Ishikawa (cell line): Measurements from ENCODE around the gene CNTNAP2.

Experiments used
- CEBPB ChIP-seq: IDR thresholded peaks from 2 replicates; pipeline ENCODE4 v1.6.1; 2012
- CREB1 ChIP-seq: IDR thresholded peaks from 2 replicates; pipeline ENCODE4 v1.6.1; 2012; ENCODE audit warnings: low read depth
- EGR1 ChIP-seq: IDR thresholded peaks from 2 replicates; pipeline ENCODE4 v1.6.1; 2012
- EP300 ChIP-seq: IDR thresholded peaks from 2 replicates; pipeline ENCODE4 v1.6.1; 2012; ENCODE audit warnings: borderline replicate concordance
- FOXM1 ChIP-seq: IDR thresholded peaks from 2 replicates; pipeline ENCODE4 v1.6.1; 2012; ENCODE audit warnings: low read depth, borderline replicate concordance
- RAD21 ChIP-seq: IDR thresholded peaks from 2 replicates; pipeline ENCODE4 v1.6.1; 2012; ENCODE audit warnings: low read depth
- REST ChIP-seq: IDR thresholded peaks from 2 replicates; pipeline ENCODE4 v1.6.1; 2012; ENCODE audit warnings: low read depth, mild to moderate bottlenecking
- TAF1 ChIP-seq: IDR thresholded peaks from 2 replicates; pipeline ENCODE4 v1.6.1; 2012; ENCODE audit warnings: low read depth, mild to moderate bottlenecking
- TCF12 ChIP-seq: IDR thresholded peaks from 2 replicates; pipeline ENCODE4 v1.6.1; 2012; ENCODE audit warnings: low read depth
- TEAD4 ChIP-seq: IDR thresholded peaks from 2 replicates; pipeline ENCODE4 v1.6.1; 2012
- YY1 ChIP-seq: IDR thresholded peaks from 2 replicates; pipeline ENCODE4 v1.6.1; 2012; ENCODE audit warnings: low read depth
- ZBTB7A ChIP-seq: IDR thresholded peaks from 2 replicates; pipeline ENCODE4 v1.6.1; 2012; ENCODE audit warnings: low read depth
- TF ChIP-seq, protein P1 (sequence below): IDR thresholded peaks from 2 replicates; pipeline ENCODE4 v1.6.1; 2012

- TF ChIP-seq, protein P1, sequence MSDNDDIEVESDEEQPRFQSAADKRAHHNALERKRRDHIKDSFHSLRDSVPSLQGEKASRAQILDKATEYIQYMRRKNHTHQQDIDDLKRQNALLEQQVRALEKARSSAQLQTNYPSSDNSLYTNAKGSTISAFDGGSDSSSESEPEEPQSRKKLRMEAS, result no peak
- TF ChIP-seq YY1 (no peak), EGR1 (no peak), CREB1 (no peak), CEBPB (no peak), TAF1 (no peak), EP300 (no peak), REST (no peak), RAD21 (no peak), FOXM1 (no peak), TEAD4 (no peak), TCF12 (no peak), ZBTB7A (no peak)
Observed at GRCh38 chr7:147638566-147638965, 1522.0 kb downstream of the CNTNAP2 start.
